ENCODE measurements around the gene AGK. TPM values are rescaled to one million over a fixed set of nuclear protein-coding genes. Genes with fewer than 3 reads are reported as not detected.

The AGK gene
- total RNA-seq, 2 experiments from 2014 or later: 41.0 to 41.2 TPM

GRCh38 chr7:141671705-141672496 is 120.7 kb downstream of the AGK start:
- H3K36me3 Mint-ChIP-seq (ENCODE audit: low read depth): peaks cover 35% of the 10 kb centered on the region
- no peak for ATAC-seq
- no peak overlapping the region for H3K27ac Mint-ChIP-seq
- no peak overlapping the region for H3K4me3 Mint-ChIP-seq
- H3K27me3 Mint-ChIP-seq (ENCODE audit: low read depth): no peaks in the 10 kb centered on the region
- H3K9me3 Mint-ChIP-seq (ENCODE audit: insufficient read depth): no peaks in the 10 kb centered on the region
- ChIA-PET POLR2A (no interaction called here), CTCF (interaction anchor here (1.2 to 1.3 kb wide), 3 partner anchors 14 to 66 kb away, joined by 3 to 5 read pairs (median 5); partner anchors contain the start of gene SSBP1)
- peaks cover 15% of the 10 kb centered on the region for H3K4me1 Mint-ChIP-seq (ENCODE audit: low read depth)
- no peak for DNase-seq

- ATAC-seq: no peak
- no peak for DNase-seq
- no peak overlapping the region for H3K27ac Mint-ChIP-seq
- ChIA-PET POLR2A (no interaction called here), CTCF (interaction anchor here (1.2 to 1.3 kb wide), 3 partner anchors 16 to 65 kb away, joined by 3 to 5 read pairs (median 5); partner anchors contain the start of gene SSBP1)
- peaks cover 35% of the 10 kb centered on the region for H3K36me3 Mint-ChIP-seq (ENCODE audit: low read depth)
- no peaks in the 10 kb centered on the region for H3K27me3 Mint-ChIP-seq (ENCODE audit: low read depth)
- no peak overlapping the region for H3K4me3 Mint-ChIP-seq
- no peaks in the 10 kb centered on the region for H3K9me3 Mint-ChIP-seq (ENCODE audit: insufficient read depth)
- H3K4me1 Mint-ChIP-seq (ENCODE audit: low read depth): peaks cover 15% of the 10 kb centered on the region
Measured at GRCh38 chr7:141673346-141673745, 122.1 kb downstream of the AGK start.

DNA sequence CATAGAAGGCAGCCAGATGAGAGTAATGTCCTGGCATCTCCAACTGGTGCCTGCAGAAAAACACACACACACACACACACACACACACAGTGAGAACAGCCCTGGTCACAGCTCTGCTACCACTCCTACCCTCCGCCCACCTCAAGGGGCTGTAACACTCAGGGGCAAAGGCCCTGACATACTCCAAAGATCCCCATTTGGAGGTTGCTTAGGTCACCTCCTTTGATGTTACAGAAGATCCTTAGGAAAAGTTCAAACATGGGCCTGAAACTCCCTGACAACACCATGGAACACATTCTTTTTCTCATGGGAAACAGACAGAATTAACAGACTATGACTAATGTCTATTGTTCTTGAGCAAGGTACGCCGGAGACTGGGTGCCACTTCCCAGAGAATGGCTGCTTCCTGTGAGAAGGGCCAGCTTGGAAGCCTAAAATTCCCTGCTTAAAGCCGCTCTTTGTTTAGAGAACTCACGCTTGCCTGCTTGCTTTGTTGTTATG is 123.0 kb downstream of the AGK start:
- ATAC-seq (no peak), DNase-seq (no peak)
- peaks cover 32% of the 10 kb centered on the region for H3K36me3 Mint-ChIP-seq (ENCODE audit: low read depth)
- ChIA-PET CTCF (interaction anchor here (1.1 to 7.7 kb wide), 4 partner anchors 15 to 64 kb away, joined by 3 to 41 read pairs (median 8); partner anchors contain the start of genes DENND11 and SSBP1), POLR2A (no interaction called here)
- H3K9me3 Mint-ChIP-seq (ENCODE audit: insufficient read depth): no peaks in the 10 kb centered on the region
- H3K4me3 Mint-ChIP-seq: no peak overlapping the region
- no peaks in the 10 kb centered on the region for H3K27me3 Mint-ChIP-seq (ENCODE audit: low read depth)
- H3K27ac Mint-ChIP-seq: no peak overlapping the region
- H3K4me1 Mint-ChIP-seq (ENCODE audit: low read depth): peaks cover 18% of the 10 kb centered on the region

DNA sequence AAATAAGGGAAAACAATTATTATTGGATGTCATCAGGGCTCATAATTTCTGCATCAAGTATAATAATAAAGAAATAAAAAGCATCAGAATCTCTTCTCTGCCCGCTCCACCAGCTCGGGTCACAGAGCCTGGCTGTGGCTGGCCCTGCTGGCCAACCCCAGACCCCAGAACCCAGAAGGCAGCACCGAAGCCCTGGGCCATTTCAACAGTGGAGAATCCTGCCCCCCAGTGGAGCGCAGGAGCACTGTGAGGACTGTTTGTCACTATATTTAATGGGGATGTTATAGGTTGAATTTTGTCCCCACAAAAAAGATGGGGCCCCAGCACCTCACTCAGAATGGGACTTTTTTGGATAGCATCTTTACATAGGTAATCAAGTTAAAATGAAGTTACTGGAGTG is 123.5 kb downstream of the AGK start:
- peak; percentile 60 for ATAC-seq
- Mint-ChIP-seq H3K4me1 (ENCODE audit: low read depth) (peaks cover 18% of the 10 kb centered on the region), H3K27me3 (ENCODE audit: low read depth) (no peaks in the 10 kb centered on the region), H3K36me3 (ENCODE audit: low read depth) (peaks cover 32% of the 10 kb centered on the region), H3K4me3 (no peak overlapping the region), H3K27ac (no peak overlapping the region), H3K9me3 (ENCODE audit: insufficient read depth) (no peaks in the 10 kb centered on the region)
- no peak for DNase-seq
- ChIA-PET CTCF (interaction anchor here (1.0 to 7.7 kb wide), 6 partner anchors 8 to 63 kb away, joined by 3 to 41 read pairs (median 4); partner anchors contain the start of genes DENND11 and SSBP1), POLR2A (interaction anchor here (0.8 to 2.0 kb wide), 2 partner anchors 27 to 63 kb away, joined by 3 to 4 read pairs; partner anchors contain the start of genes DENND11 and SSBP1)

DNA sequence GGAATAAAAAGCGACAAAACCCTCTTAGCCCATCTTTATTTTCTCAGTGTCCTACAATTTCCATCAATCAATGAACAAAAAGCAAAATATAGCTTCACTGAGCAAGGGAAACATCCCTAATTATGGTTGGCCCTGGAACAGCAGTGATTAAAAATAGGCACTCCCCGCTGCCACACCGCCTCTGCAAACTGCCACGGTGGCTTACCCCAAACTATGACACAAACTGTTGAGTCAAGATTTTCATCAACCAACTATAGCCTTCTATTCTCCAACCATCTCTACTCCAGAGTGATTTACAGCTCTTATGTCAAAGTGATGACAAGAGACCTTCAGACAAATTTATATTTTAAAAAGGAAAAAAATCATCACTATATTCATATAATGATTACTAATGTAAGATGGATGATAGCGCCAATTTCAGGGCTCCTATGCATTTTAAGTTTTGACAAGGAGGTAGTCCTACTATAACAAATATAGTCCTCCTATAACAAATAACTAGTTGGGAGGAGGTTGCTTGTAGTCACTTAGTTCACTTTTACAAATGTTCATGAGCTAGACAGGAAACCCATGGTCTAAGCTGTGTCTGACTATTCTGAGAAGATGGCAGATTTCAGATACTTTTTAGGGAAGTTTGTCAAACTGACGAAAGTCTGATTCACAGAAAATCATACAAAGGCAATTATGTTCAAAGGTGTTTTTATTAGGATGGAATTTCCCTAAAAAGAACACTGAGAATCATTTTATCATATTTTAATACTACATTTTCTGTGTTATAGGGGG is 124.4 kb downstream of the AGK start:
- ChIA-PET POLR2A (interaction anchor here (0.8 to 2.0 kb wide), 2 partner anchors 26 to 62 kb away, joined by 3 to 4 read pairs; partner anchors contain the start of genes DENND11 and SSBP1), CTCF (interaction anchor here (0.8 to 7.7 kb wide), 7 partner anchors 9 to 62 kb away, joined by 3 to 41 read pairs (median 4); partner anchors contain the start of genes DENND11 and SSBP1)
- ATAC-seq (no peak), DNase-seq (no peak)
- peaks cover 18% of the 10 kb centered on the region for H3K4me1 Mint-ChIP-seq (ENCODE audit: low read depth)
- no peaks in the 10 kb centered on the region for H3K27me3 Mint-ChIP-seq (ENCODE audit: low read depth)
- H3K36me3 Mint-ChIP-seq (ENCODE audit: low read depth): peaks cover 38% of the 10 kb centered on the region
- no peaks in the 10 kb centered on the region for H3K9me3 Mint-ChIP-seq (ENCODE audit: insufficient read depth)
- peak overlapping the region; percentile 41 for H3K27ac Mint-ChIP-seq
- H3K4me3 Mint-ChIP-seq: no peak overlapping the region

GRCh38 chr7:141676618-141677017 is 125.4 kb downstream of the AGK start:
- DNase-seq (no peak), ATAC-seq (no peak)
- Mint-ChIP-seq H3K4me3 (no peak overlapping the region), H3K9me3 (ENCODE audit: insufficient read depth) (no peaks in the 10 kb centered on the region), H3K27me3 (ENCODE audit: low read depth) (no peaks in the 10 kb centered on the region), H3K4me1 (ENCODE audit: low read depth) (peaks cover 18% of the 10 kb centered on the region), H3K27ac (no peak overlapping the region), H3K36me3 (ENCODE audit: low read depth) (peaks cover 40% of the 10 kb centered on the region)
- POLR2A ChIA-PET: interaction anchor here (2.0 kb wide), 1 partner anchor 25 kb away, joined by 4 read pairs; the partner anchor contains the start of gene DENND11
- CTCF ChIA-PET: interaction anchor here (7.7 kb wide), 1 partner anchor 22 kb away, joined by 41 read pairs; no protein-coding TSS in a partner anchor

DNA sequence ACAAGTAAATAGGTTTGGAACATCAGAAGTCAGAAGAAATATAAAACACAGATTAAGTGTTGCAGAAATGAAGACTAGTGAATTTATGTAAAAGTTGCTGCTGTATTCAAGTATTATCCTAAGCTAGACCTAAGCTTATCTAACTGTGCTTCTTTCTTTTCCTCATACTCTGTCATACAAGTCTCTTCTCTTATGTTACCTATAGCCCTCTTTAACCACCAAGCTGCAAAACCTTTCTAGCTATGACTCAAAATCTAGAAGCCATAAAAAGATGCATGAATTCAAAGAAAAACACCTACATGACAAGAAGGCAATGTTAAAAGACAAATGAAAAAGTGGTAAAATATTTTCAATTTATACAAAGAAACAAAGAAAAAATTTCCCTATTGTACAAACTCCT is 127.8 kb downstream of the AGK start:
- Mint-ChIP-seq H3K36me3 (ENCODE audit: low read depth) (peaks cover 34% of the 10 kb centered on the region), H3K9me3 (ENCODE audit: insufficient read depth) (no peaks in the 10 kb centered on the region), H3K4me1 (ENCODE audit: low read depth) (peaks cover 18% of the 10 kb centered on the region), H3K27me3 (ENCODE audit: low read depth) (no peaks in the 10 kb centered on the region), H3K27ac (no peak overlapping the region), H3K4me3 (no peak overlapping the region)
- ATAC-seq: no peak
- POLR2A ChIA-PET: interaction anchor here (0.9 to 2.3 kb wide), 2 partner anchors 11 to 59 kb away, joined by 5 to 6 read pairs; partner anchors contain the start of gene SSBP1
- CTCF ChIA-PET: interaction anchor here (1.0 to 7.7 kb wide), 4 partner anchors 19 to 59 kb away, joined by 3 to 41 read pairs (median 8); partner anchors contain the start of gene SSBP1
- no peak for DNase-seq

GRCh38 chr7:141685285-141686023 is 134.2 kb downstream of the AGK start:
- ChIA-PET POLR2A (interaction anchor here (2.4 kb wide), 1 partner anchor 15 kb away, joined by 8 read pairs; no protein-coding TSS in a partner anchor), CTCF (interaction anchor here (0.9 to 1.6 kb wide), 4 partner anchors 15 to 53 kb away, joined by 3 to 4 read pairs (median 4); partner anchors contain the start of gene SSBP1)
- peaks cover 41% of the 10 kb centered on the region for H3K36me3 Mint-ChIP-seq (ENCODE audit: low read depth)
- DNase-seq: no peak
- H3K4me3 Mint-ChIP-seq: no peak overlapping the region
- peaks cover 14% of the 10 kb centered on the region for H3K4me1 Mint-ChIP-seq (ENCODE audit: low read depth)
- no peaks in the 10 kb centered on the region for H3K27me3 Mint-ChIP-seq (ENCODE audit: low read depth)
- no peak overlapping the region for H3K27ac Mint-ChIP-seq
- H3K9me3 Mint-ChIP-seq (ENCODE audit: insufficient read depth): no peaks in the 10 kb centered on the region
- ATAC-seq: no peak

DNA sequence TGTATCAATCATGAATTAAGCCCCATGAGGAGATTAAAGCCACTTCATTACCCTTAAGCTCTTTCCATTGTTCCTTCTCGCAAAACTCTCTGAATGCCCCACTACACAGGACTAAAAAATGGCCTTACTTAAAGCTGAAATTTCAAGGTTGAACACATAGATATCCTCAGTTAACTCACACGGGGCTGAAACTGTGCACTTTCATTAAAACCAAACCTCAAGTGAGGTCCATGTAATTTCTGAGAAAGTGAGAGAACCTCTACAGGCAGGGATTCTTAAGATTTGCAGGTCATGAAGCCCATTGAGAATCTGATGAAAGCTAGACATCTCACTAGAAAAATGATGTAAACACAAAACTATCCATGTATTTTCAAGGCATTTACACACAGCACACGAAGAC is 134.9 kb downstream of the AGK start:
- no peaks in the 10 kb centered on the region for H3K27me3 Mint-ChIP-seq (ENCODE audit: low read depth)
- no peak for DNase-seq
- peaks cover 37% of the 10 kb centered on the region for H3K36me3 Mint-ChIP-seq (ENCODE audit: low read depth)
- no peak for ATAC-seq
- CTCF ChIA-PET: interaction anchor here (0.9 to 1.6 kb wide), 4 partner anchors 15 to 52 kb away, joined by 3 to 4 read pairs (median 4); partner anchors contain the start of gene SSBP1
- no peak overlapping the region for H3K4me3 Mint-ChIP-seq
- POLR2A ChIA-PET: interaction anchor here (2.4 kb wide), 1 partner anchor 15 kb away, joined by 8 read pairs; no protein-coding TSS in a partner anchor
- no peaks in the 10 kb centered on the region for H3K9me3 Mint-ChIP-seq (ENCODE audit: insufficient read depth)
- H3K27ac Mint-ChIP-seq: no peak overlapping the region
- peaks cover 14% of the 10 kb centered on the region for H3K4me1 Mint-ChIP-seq (ENCODE audit: low read depth)

DNA sequence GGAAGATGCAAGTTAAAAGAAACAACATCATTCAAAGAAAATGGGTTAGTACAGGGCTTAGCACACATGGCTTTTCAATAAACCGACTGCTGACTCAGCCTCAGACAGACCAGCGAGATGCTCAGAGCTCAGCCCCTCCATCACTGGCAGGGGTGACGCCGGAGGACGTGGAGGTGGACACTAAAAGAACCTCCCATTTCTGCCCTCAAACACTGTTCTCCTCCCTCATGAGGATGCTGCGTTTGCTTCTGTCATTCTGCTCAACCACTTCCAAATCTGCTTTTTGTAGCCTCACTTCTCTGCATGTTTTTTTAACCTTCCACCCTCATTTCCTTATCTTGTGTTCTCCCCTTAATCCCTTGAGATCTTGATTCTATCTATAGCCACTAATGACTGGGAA is 135.5 kb downstream of the AGK start:
- DNase-seq (no peak), ATAC-seq (no peak)
- H3K27ac Mint-ChIP-seq: no peak overlapping the region
- POLR2A ChIA-PET: interaction anchor here (2.4 kb wide), 1 partner anchor 14 kb away, joined by 8 read pairs; no protein-coding TSS in a partner anchor
- H3K36me3 Mint-ChIP-seq (ENCODE audit: low read depth): peaks cover 31% of the 10 kb centered on the region
- no peaks in the 10 kb centered on the region for H3K9me3 Mint-ChIP-seq (ENCODE audit: insufficient read depth)
- peaks cover 14% of the 10 kb centered on the region for H3K4me1 Mint-ChIP-seq (ENCODE audit: low read depth)
- H3K4me3 Mint-ChIP-seq: no peak overlapping the region
- CTCF ChIA-PET: interaction anchor here (1.1 to 1.6 kb wide), 4 partner anchors 14 to 35 kb away, joined by 3 to 4 read pairs (median 4); no protein-coding TSS in a partner anchor
- H3K27me3 Mint-ChIP-seq (ENCODE audit: low read depth): no peaks in the 10 kb centered on the region
